KMS-11 (cell line): ENCODE measurements around the gene PLTP.

ENCODE experiments used
- H2AFZ ChIP-seq: fragments of 200-600 bp; sonication (generic); 2 replicates; pipeline ENCODE4 v1.6.1; 2016; ENCODE audit warnings: antibody characterized with exemption, mixed run types, low read depth
- H3K27ac ChIP-seq: fragments of 200-600 bp; sonication (generic); 2 replicates; pipeline ENCODE4 v1.6.1; 2016; ENCODE audit warnings: mild to moderate bottlenecking, mixed run types
- H3K27me3 ChIP-seq: fragments of 200-600 bp; sonication (generic); 2 replicates; pipeline ENCODE4 v1.6.1; 2017; ENCODE audit warnings: mild to moderate bottlenecking, low read depth, mixed run types, moderate library complexity; ENCODE audit not compliant: insufficient read depth
- H3K36me3 ChIP-seq: fragments of 200-600 bp; sonication (generic); 2 replicates; pipeline ENCODE4 v1.6.1; 2017; ENCODE audit warnings: mild to moderate bottlenecking, mixed run types; ENCODE audit not compliant: insufficient read depth
- H3K4me1 ChIP-seq: fragments of 200-600 bp; sonication (generic); 2 replicates; pipeline ENCODE4 v1.6.1; 2016; ENCODE audit warnings: mild to moderate bottlenecking, low read depth, mixed run types; ENCODE audit not compliant: poor library complexity, severe bottlenecking
- H3K4me2 ChIP-seq: fragments of 200-600 bp; sonication (generic); 2 replicates; pipeline ENCODE4 v1.7.0; 2016; ENCODE audit warnings: mild to moderate bottlenecking, mixed run types
- H3K4me3 ChIP-seq: fragments of 200-600 bp; sonication (generic); IDR thresholded peaks from 2 replicates; pipeline ENCODE4 v1.6.1; 2017; ENCODE audit warnings: low read depth, low read length, mixed read lengths; ENCODE audit not compliant: insufficient read depth
- H3K79me2 ChIP-seq: fragments of 200-600 bp; sonication (generic); 2 replicates; pipeline ENCODE4 v1.6.1; 2016; ENCODE audit warnings: low read depth, mixed run types; ENCODE audit not compliant: insufficient read depth
- H3K9ac ChIP-seq: fragments of 200-600 bp; sonication (generic); 2 replicates; pipeline ENCODE4 v1.6.1; 2016; ENCODE audit warnings: mild to moderate bottlenecking, mixed run types
- H4K20me1 ChIP-seq: fragments of 200-600 bp; sonication (generic); 2 replicates; pipeline ENCODE4 v1.6.1; 2016; ENCODE audit warnings: mild to moderate bottlenecking, mixed run types; ENCODE audit not compliant: insufficient read depth
- TF ChIP-seq, protein P1 (sequence below): fragments of 200-600 bp; sonication (generic); conservative IDR thresholded peaks from 2 replicates; pipeline ENCODE4 v1.6.1; 2017; ENCODE audit warnings: low read depth, mild to moderate bottlenecking, antibody characterized with exemption, low read length, moderate library complexity, mixed read lengths

PLTP gene

DNA sequence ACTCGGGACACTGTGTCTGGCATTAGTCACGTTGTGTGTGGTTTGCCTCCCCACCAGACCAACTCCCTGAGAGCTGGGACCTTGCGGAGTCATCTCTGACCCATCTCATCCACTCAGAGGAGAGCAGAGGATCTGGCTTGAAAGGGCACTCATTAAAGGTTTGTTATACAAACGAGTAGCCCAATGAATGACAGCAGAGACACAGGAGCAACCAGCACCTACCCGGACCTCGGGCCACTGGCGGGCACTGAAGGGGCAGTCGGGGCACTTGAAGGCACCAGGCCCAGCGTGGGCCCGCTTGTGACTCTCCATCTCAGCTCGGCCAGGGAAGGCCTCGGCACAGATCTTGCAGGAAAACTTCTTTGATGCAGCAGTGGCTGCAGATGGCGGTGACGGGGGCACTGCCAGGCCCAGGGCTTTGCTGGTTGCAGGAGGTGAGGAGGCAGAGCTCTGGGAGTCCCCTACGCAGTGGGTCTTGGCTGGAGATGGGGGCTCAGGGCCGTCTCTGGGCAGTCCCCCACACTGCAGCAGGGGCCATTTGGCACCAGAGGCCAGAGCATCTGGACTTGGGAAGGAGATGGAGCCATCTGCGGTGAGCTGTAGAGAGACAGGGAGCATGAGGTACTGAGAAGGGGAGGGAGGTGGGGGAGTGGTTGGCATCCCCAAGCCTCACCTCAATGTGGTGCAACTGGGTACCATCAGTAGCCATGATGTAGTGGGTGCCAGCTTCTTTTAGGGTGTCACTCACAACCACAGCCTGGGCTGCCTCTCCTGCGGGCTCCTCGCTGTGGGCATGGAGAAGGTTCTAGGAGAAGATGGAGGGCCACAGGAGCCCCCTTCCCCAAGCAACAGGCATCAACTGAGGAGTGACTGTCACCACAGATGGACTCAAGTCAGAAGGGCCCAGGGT lies 40.2 kb upstream of the PLTP start:
- Histone ChIP-seq H3K4me3 (no peak overlapping the region), H3K27ac (no peak overlapping the region), H2AFZ (no peak overlapping the region), H3K27me3 (no peaks in the 10 kb centered on the region), H3K9ac (no peak overlapping the region), H3K36me3 (no peaks in the 10 kb centered on the region; the same call in 1 of the 2 replicates), H3K4me2 (no peak overlapping the region), H3K79me2 (no peaks in the 10 kb centered on the region), H3K4me1 (peaks cover 7% of the 10 kb centered on the region), H4K20me1 (no peaks in the 10 kb centered on the region)
- TF ChIP-seq, protein P1, sequence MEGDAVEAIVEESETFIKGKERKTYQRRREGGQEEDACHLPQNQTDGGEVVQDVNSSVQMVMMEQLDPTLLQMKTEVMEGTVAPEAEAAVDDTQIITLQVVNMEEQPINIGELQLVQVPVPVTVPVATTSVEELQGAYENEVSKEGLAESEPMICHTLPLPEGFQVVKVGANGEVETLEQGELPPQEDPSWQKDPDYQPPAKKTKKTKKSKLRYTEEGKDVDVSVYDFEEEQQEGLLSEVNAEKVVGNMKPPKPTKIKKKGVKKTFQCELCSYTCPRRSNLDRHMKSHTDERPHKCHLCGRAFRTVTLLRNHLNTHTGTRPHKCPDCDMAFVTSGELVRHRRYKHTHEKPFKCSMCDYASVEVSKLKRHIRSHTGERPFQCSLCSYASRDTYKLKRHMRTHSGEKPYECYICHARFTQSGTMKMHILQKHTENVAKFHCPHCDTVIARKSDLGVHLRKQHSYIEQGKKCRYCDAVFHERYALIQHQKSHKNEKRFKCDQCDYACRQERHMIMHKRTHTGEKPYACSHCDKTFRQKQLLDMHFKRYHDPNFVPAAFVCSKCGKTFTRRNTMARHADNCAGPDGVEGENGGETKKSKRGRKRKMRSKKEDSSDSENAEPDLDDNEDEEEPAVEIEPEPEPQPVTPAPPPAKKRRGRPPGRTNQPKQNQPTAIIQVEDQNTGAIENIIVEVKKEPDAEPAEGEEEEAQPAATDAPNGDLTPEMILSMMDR, result no peak

DNA sequence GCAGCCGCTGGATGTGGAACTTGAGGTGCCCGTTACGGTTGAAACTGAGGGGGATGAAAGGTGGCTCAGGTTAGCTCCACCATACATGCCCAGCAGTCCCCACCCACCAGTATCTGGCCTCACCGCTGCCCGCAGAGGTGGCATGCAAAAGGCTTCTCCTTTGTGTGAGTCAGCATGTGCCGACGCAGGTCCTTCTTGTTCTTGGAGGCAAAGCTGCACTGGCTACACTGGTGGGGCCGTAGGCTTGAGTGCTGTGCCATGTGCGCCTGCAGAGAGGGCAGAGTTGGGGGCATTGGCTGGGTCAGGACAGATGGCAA lies 38.3 kb upstream of the PLTP start:
- TF ChIP-seq, protein P1, result no peak
- Histone ChIP-seq H3K79me2 (no peaks in the 10 kb centered on the region), H3K9ac (no peak overlapping the region), H3K27ac (no peak overlapping the region), H3K4me3 (no peak overlapping the region), H3K36me3 (no peaks in the 10 kb centered on the region; the same call in 1 of the 2 replicates), H2AFZ (no peak overlapping the region), H4K20me1 (no peaks in the 10 kb centered on the region), H3K4me1 (peaks cover 22% of the 10 kb centered on the region), H3K27me3 (no peaks in the 10 kb centered on the region), H3K4me2 (no peak overlapping the region)

DNA sequence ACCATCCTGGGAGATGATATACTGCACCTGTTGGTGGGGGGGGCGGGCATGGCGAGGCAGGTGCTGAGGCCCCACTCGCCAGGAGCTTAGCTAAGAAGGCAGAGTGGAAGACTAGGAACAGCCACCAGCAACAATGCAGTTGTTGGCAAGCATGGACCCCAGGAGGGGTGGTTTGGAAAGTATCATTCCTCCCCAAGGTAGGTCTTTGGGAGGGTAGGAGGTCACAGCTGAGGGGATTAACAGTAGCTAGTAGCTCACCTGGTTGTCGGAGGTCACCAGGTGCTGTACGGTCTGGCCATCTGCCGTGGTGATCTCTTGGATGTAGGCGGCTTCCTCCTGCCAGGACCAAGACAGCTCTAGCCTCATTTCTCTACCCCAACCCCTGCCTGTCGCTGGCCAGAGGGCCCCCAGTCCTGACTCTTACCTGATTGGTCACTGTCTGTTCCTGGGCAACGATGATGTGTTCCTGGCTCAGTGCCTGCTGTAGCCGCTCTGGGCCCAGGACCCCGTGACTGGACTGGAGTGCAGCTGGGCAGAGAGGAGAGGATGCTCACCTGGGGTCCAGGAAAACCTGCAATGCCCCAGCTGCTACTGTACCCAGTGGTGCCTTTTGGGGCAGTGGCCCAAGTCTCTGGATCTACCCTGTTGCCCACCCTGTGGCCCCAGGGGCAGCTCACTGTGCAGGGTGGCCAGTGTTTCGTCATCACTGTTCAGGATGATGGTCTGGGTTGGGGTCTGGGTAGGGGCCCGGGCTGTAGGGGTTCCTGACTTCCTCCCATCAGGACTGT lies 37.8 kb upstream of the PLTP start:
- H3K9ac ChIP-seq, result no peak overlapping the region
- TF ChIP-seq, protein P1, result no peak
- H3K27ac ChIP-seq, result no peak overlapping the region
- no peak overlapping the region for H2AFZ ChIP-seq
- no peaks in the 10 kb centered on the region for H3K27me3 ChIP-seq
- no peak overlapping the region for H3K4me3 ChIP-seq
- no peaks in the 10 kb centered on the region; the same call in 1 of the 2 replicates for H3K36me3 ChIP-seq
- no peaks in the 10 kb centered on the region for H4K20me1 ChIP-seq
- no peak overlapping the region for H3K4me2 ChIP-seq
- H3K4me1 ChIP-seq, result peaks cover 22% of the 10 kb centered on the region
- no peaks in the 10 kb centered on the region for H3K79me2 ChIP-seq

DNA sequence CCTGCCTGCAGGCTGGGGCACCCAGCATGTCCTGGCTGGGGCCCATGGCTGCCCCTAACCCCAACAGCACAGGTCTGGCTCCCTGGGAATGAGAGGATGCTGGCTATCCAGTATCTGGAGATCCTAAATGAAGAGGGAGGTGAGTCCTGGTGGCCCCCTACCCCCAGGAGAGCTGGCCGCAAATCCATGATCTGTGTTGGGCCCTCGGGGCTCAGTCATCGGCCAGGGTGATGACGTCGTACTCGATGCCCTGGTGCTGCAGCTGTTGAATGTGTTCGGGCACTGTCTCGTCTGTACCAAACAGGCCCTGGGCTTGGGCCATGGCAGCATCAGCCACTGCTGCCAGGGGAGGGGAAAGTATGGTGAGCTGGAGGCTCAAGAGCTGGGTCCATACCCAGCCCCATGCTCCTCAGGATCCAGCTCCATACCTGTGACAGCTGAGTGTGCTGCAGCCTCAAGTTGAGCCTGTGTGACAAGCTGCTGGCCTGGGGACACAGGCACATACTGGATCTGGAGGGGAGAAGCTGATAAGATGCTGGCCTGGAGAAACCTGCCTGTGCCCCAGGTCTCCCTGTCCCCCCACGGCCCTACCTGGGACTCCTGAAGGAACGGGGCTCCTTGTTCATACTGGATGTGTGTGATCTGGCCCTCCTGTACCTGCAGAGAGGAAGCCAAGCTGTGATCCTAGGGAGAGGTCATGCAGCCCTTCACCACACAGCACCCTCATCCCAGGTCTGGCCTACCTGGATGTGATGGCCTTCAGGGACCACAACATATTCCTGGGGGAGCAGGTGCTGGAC lies 37.0 kb upstream of the PLTP start:
- no peaks in the 10 kb centered on the region; the same call in 1 of the 2 replicates for H3K36me3 ChIP-seq
- peaks cover 22% of the 10 kb centered on the region for H3K4me1 ChIP-seq
- H3K27ac ChIP-seq, result no peak overlapping the region
- no peak overlapping the region for H3K4me3 ChIP-seq
- no peaks in the 10 kb centered on the region for H3K27me3 ChIP-seq
- H2AFZ ChIP-seq, result no peak overlapping the region
- H3K9ac ChIP-seq, result no peak overlapping the region
- H4K20me1 ChIP-seq, result no peaks in the 10 kb centered on the region
- H3K79me2 ChIP-seq, result no peaks in the 10 kb centered on the region
- TF ChIP-seq, protein P1, result no peak
- H3K4me2 ChIP-seq, result no peak overlapping the region
